Panc1 (cell line): Measurements from ENCODE around the gene RRP36. TPM values are rescaled to one million over a fixed set of nuclear protein-coding genes. Genes with fewer than 3 reads are reported as not detected.

Source experiments
- ATAC-seq: fragments of 200-7000 bp; cut with Tn5 transposase; 2 replicates; pipeline ENCODE4 v1.9.1; 2020; ENCODE audit warnings: mild to moderate bottlenecking, moderate library complexity
- BruUV-seq: library from RNA; stranded (reverse); fragments of 400-500 nt; replicated peaks from 2 replicates; lab custom pipeline; 2021; lab: Mats Ljungman, UMichigan
- CTCF ChIA-PET: fragments of 300-600 bp; sonication (Branson Sonifier 250); formaldehyde crosslinking; loops from one replicate; lab custom pipeline; 2022; ENCODE audit warnings: antibody characterized with exemption; lab: Charles Lee
- POLR2A ChIA-PET: fragments of 300-600 bp; sonication (Branson Sonifier 250); formaldehyde crosslinking; loops from one replicate; lab custom pipeline; 2022; ENCODE audit warnings: antibody characterized with exemption; lab: Charles Lee
- DNase-seq: peaks from one replicate; pipeline ENCODE4 v3.0.0-alpha.2; 2010; ENCODE audit warnings: low read depth, low spot score
- H3K27ac ChIP-seq: 2 replicates; pipeline ENCODE4 v1.5.1; 2011; ENCODE audit warnings: mild to moderate bottlenecking, low read length, inconsistent platforms
- H3K27me3 ChIP-seq: fragments of 200-500 bp; sonication (Bioruptor generic); 2 replicates; pipeline ENCODE4 v1.6.0; 2014; ENCODE audit warnings: low read length, inconsistent platforms; ENCODE audit not compliant: control insufficient read depth, insufficient read depth
- H3K36me3 ChIP-seq: fragments of 200-500 bp; sonication (Bioruptor generic); 2 replicates; pipeline ENCODE4 v1.5.1; 2014; ENCODE audit warnings: inconsistent platforms, mild to moderate bottlenecking, low read length, moderate library complexity; ENCODE audit not compliant: control insufficient read depth, insufficient read depth
- H3K4me1 ChIP-seq: 2 replicates; pipeline ENCODE4 v1.5.1; 2011; ENCODE audit warnings: inconsistent platforms, mild to moderate bottlenecking, low read length, moderate library complexity; ENCODE audit not compliant: control insufficient read depth, insufficient read depth
- H3K4me3 ChIP-seq, 2 experiments: 2 replicates each; pipeline ENCODE4 v1.5.1; 2011 to 2012; ENCODE audit warnings: low read depth in 2 of 2, low read length in 2 of 2, mild to moderate bottlenecking in 2 of 2, inconsistent platforms in 1 of 2, moderate library complexity in 1 of 2
- H3K9me3 ChIP-seq: fragments of 200-500 bp; sonication (Bioruptor generic); 2 replicates; pipeline ENCODE4 v1.5.1; 2014; ENCODE audit warnings: low read depth, mild to moderate bottlenecking, inconsistent platforms, low read length, moderate library complexity; ENCODE audit not compliant: control insufficient read depth, insufficient read depth
- CTCF ChIP-seq: fragments of 450-650 bp; IDR thresholded peaks from 2 replicates; pipeline ENCODE4 v1.5.1; 2017; ENCODE audit warnings: mild to moderate bottlenecking
- POLR2AphosphoS5 ChIP-seq: IDR thresholded peaks from 2 replicates; pipeline ENCODE4 v1.6.1; 2012; ENCODE audit warnings: mild to moderate bottlenecking, low read depth, low read length, moderate library complexity
- REST ChIP-seq, 2 experiments: IDR thresholded peaks; 2 replicates each; pipeline ENCODE4 v1.6.1; 2011 to 2012; ENCODE audit warnings: low read depth in 2 of 2, control low read depth in 1 of 2, low read length in 1 of 2, mild to moderate bottlenecking in 1 of 2, moderate library complexity in 1 of 2; ENCODE audit not compliant: insufficient read depth in 1 of 2
- SIN3A ChIP-seq: IDR thresholded peaks from 2 replicates; pipeline ENCODE4 v1.6.1; 2012; ENCODE audit warnings: low read depth, mild to moderate bottlenecking, low read length, moderate library complexity, borderline replicate concordance; ENCODE audit not compliant: insufficient read depth
- TCF7L2 ChIP-seq: IDR thresholded peaks from 2 replicates; pipeline ENCODE4 v1.6.1; 2011; ENCODE audit warnings: mild to moderate bottlenecking, low read depth, low read length, inconsistent platforms
- in situ Hi-C: cut with HindIII; loops from 2 replicates; pipeline ENCODE4 v1.10.0; 2016; ENCODE audit warnings: low sequenced_read_pairs, low pct_unique_long_range_greater_than_20kb
- intact Hi-C: fragments of 100-400 bp; cut with micrococcal nuclease; formaldehyde crosslinking; loops from one replicate; pipeline ENCODE4 v1.10.0; 2022; ENCODE audit not compliant: unreplicated experiment
- total RNA-seq: library from RNA; stranded (reverse); gene quantifications from one replicate; pipeline ENCODE4 v1.2.1, GENCODE V29; 2021; ENCODE audit not compliant: unreplicated experiment

The RRP36 gene
- total RNA-seq, 1 experiment from 2014 or later, result 106 TPM

DNA sequence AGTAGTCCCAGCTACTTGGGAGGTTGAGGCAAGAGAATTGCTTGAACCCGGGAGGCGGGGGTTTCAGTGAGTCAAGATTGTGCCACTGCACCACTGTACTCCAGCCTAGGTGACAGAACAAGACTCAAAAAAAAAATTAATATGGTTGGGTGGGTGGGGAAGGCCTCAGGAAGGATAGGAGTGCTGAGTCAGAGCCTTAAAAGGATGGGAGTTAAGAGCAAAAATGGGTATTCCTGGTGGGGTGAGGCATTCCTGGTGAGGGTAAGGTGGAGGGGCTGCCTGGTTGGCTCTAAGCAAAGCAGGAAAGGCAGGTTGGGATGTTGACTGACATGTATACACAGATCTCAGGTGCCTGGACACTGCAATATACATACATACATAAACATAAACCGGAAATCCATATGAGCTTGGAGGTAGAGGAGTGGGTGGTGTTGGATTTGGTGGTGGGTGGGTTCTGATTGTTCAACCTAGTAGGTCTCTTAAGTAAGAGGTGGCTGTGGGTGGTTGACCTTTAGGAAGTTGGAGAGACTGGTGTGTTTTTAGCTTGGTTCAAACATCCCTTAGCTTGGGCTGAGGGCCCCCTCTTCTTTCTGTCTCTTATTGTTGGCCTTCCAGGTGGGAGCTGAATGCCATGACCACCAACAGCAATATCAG, 1.2 kb upstream of the RRP36 start:
- TF ChIP-seq SIN3A (no peak), CTCF (no peak), REST (IDR thresholded peaks at IDR 0.05; ENCODE audit: insufficient read depth in 1 of 2, low read depth in 2 of 2, low read length in 1 of 2) (no peak), TCF7L2 (no peak), POLR2AphosphoS5 (no peak)
- ChIA-PET CTCF (interaction anchor here (1.1 kb wide), 1 partner anchor 119 kb away, joined by 3 read pairs; no protein-coding TSS in a partner anchor), POLR2A (interaction anchor here (0.6 to 0.7 kb wide), 2 partner anchors 15 to 42 kb away, joined by 3 read pairs; partner anchors contain the start of gene PEX6)
- Histone ChIP-seq H3K27ac (no peak overlapping the region), H3K27me3 (no peaks in the 10 kb centered on the region), H3K36me3 (peaks cover 5% of the 10 kb centered on the region; the same call in 1 of the 2 replicates), H3K4me1 (peaks cover 17% of the 10 kb centered on the region), H3K9me3 (no peaks in the 10 kb centered on the region), H3K4me3 (no peak overlapping the region)
- in situ Hi-C loops (no loop called here), intact Hi-C loops (no loop called here)
- ATAC-seq (no peak), DNase-seq (no peak)
- no TSS peak for BruUV-seq

- peaks cover 5% of the 10 kb centered on the region; the same call in 1 of the 2 replicates for H3K36me3 ChIP-seq
- DNase-seq (no peak), ATAC-seq (peak; percentile 43)
- no peaks in the 10 kb centered on the region for H3K9me3 ChIP-seq
- peak overlapping the region; percentile 63 to 99 for H3K4me3 ChIP-seq
- TF ChIP-seq SIN3A (no peak), POLR2AphosphoS5 (no peak), CTCF (no peak), TCF7L2 (no peak), REST (IDR thresholded peaks at IDR 0.05; ENCODE audit: insufficient read depth in 1 of 2, low read depth in 2 of 2, low read length in 1 of 2) (no peak)
- intact Hi-C loops, result no loop called here
- H3K27me3 ChIP-seq, result no peaks in the 10 kb centered on the region
- H3K27ac ChIP-seq, result peak overlapping the region; percentile 89
- H3K4me1 ChIP-seq, result peaks cover 17% of the 10 kb centered on the region
- in situ Hi-C loops, result no loop called here
- CTCF ChIA-PET, result interaction anchor here (1.1 kb wide), 1 partner anchor 119 kb away, joined by 3 read pairs; no protein-coding TSS in a partner anchor
- POLR2A ChIA-PET, result interaction anchor here (0.6 to 0.7 kb wide), 3 partner anchors 16 to 706 kb away, joined by 3 to 5 read pairs (median 3); no protein-coding TSS in a partner anchor
- no TSS peak for BruUV-seq
Observed at GRCh38 chr6:43020847-43021246, 576 bp upstream of the RRP36 start.
